GM13976 (cell line): ENCODE data around the gene RRAGA.

Experiments used
- DNase-seq: peaks from one replicate; pipeline ENCODE4 v3.0.0; 2012; ENCODE audit warnings: low spot score
- in situ Hi-C: fragments of 300-500 bp; cut with MboI; formaldehyde crosslinking; loops from one replicate; pipeline ENCODE4 v1.12.0; 2022; ENCODE audit warnings: low sequenced_read_pairs, mixed read lengths, inconsistent platforms; ENCODE audit not compliant: unreplicated experiment
- TF ChIP-seq, protein P1 (sequence below): IDR thresholded peaks from 2 replicates; pipeline ENCODE4 v1.5.1; 2012; ENCODE audit warnings: borderline replicate concordance, mild to moderate bottlenecking; ENCODE audit not compliant: insufficient read depth; ENCODE audit errors: extremely low read depth, missing control alignments, control extremely low read depth

RRAGA gene

DNA sequence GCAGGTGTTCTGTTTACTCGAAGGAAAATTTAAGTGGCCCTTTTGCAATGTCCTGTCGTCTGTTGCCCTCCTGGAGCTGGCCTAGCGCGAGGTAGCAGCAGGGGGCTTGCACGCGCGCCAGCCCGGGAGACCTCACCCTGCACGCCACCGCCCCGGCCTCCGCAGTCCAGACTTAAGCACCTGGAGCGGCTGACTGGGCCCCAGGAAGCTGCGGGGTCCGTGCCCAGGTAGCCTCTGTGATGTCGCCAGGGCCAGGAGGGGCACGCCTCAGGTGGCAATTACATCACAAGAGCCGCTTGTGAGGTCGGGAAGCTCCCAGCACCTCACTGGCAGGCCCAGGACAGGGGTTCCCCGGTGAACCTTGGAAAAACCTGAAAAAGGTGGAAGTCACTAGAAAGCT, 16.2 kb upstream of the RRAGA start, which contains the start of gene SAXO1:
Gene SAXO1, minus strand, starts transcription at position 195 of the 400 bp plus-strand sequence. CDS start 301 bp downstream, outside the sequence.
- TF ChIP-seq, protein P1, sequence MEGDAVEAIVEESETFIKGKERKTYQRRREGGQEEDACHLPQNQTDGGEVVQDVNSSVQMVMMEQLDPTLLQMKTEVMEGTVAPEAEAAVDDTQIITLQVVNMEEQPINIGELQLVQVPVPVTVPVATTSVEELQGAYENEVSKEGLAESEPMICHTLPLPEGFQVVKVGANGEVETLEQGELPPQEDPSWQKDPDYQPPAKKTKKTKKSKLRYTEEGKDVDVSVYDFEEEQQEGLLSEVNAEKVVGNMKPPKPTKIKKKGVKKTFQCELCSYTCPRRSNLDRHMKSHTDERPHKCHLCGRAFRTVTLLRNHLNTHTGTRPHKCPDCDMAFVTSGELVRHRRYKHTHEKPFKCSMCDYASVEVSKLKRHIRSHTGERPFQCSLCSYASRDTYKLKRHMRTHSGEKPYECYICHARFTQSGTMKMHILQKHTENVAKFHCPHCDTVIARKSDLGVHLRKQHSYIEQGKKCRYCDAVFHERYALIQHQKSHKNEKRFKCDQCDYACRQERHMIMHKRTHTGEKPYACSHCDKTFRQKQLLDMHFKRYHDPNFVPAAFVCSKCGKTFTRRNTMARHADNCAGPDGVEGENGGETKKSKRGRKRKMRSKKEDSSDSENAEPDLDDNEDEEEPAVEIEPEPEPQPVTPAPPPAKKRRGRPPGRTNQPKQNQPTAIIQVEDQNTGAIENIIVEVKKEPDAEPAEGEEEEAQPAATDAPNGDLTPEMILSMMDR = no peak
- in situ Hi-C loops = loop anchor here (25.0 kb wide), 1 partner anchor 1221 kb away; no protein-coding TSS in a partner anchor
- DNase-seq = no peak

GRCh38 chr9:19036611-19037010, 12.6 kb upstream of the RRAGA start:
- no peak for DNase-seq
- in situ Hi-C loops = loop anchor here (25.0 kb wide), 1 partner anchor 1224 kb away; no protein-coding TSS in a partner anchor
- TF ChIP-seq, protein P1 = no peak

GRCh38 chr9:19049917-19050636, 850 bp downstream of the RRAGA start:
- TF ChIP-seq, protein P1 = no peak
- DNase-seq = no peak
- in situ Hi-C loops = loop anchor here (10.0 to 25.0 kb wide), 3 partner anchors 125 to 1238 kb away; no protein-coding TSS in a partner anchor

DNA sequence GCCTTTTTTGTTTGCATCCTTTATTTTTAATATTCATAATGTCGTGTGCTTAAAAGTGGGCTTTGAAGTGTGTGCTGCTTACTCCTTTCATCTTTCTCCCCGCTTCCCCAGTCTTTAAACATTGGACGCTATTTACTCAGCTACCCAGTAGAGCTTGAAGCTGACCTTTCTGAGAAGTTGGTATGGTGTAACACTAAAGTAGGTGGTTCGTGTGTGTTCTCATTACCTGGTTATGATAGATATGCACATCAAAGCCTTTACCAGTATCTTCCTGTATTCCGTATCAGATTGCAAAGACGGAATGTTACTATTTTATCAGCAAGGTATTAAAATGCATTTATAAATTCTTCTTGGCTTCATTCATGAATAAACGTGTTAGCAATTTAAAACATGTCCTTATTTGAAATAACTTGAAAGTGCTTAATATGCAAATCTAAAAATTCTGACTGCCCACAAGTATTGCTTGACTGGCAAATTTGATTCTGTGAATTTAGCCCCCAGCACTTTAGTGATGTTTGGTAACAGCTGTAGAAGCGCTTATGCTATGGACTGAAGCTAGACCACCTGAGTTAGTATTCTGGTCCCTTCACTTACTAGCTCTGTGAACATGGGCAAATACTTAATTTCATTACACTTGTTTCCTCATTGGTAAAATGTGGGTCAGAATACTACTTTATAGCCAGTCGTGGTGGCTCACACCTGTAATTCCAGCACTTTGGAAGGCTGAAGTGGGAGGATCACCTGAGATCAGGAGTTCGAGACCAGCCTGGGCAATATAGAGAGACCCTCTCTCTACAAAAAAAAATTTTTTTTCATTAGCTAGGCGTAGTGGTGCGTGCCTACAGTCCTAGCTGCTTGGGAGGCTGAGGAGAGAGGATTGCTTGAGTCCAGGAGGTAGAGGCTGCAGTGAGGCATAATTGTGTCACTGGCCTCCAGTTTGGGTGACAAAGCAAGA, 1.7 kb downstream of the RRAGA start:
- in situ Hi-C loops = loop anchor here (10.0 to 25.0 kb wide), 2 partner anchors 124 to 411 kb away; no protein-coding TSS in a partner anchor
- TF ChIP-seq, protein P1 = no peak
- no peak for DNase-seq

DNA sequence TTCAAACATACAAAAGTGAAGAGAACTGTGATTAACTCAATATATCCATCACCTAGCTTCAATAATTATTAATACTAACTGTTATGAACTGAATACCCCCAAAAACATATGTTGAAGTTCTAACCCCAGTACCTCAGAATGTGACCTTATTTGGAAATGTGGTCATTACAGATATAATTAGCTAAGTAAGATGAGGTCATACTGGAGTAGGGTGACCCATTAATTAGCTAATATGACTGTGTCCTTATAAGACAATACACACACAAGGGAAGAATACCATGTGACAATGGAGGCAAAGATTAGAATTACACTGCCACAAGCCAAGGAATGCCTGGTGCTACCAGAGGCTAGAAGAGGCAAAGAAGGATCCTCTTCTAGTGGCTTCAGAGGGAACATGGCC, 7.8 kb downstream of the RRAGA start:
- in situ Hi-C loops = loop anchor here (10.0 to 25.0 kb wide), 2 partner anchors 118 to 405 kb away; no protein-coding TSS in a partner anchor
- TF ChIP-seq, protein P1 = no peak
- DNase-seq = no peak

DNA sequence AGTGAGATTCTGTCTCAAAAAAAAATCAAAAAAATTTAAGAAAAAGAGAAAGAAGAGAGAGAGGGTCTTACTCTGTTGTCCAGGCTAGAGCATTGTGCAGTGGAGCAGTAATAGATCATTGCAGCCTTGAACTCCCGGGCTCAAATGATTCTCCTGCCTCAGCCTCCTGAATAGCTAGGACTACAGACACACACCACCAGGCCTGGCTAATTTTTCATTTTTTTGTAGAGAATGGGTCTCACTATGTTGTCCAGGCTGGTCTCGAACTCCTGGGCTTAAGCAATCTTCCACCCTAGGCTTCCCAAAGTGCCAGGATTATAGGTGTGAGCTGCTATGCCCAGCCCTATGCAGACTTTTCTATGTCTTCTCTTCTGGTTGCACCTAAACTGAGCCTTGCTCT, 25.0 kb downstream of the RRAGA start:
- no peak for DNase-seq
- TF ChIP-seq, protein P1 = no peak
- in situ Hi-C loops = loop anchor here (25.0 kb wide), 1 partner anchor 388 kb away; no protein-coding TSS in a partner anchor
